Heart right ventricle (tissue), 16 donors: Measurements from ENCODE around the gene ZNF202. TPM values are rescaled to one million over a fixed set of nuclear protein-coding genes. Genes with fewer than 3 reads are reported as not detected.

Experiments
- ATAC-seq, 8 donors: fragments of 200-7000 bp; cut with Tn5 transposase; one replicate each; pipeline ENCODE4 v1.9.1; 2020; ENCODE audit warnings: mild to moderate bottlenecking in 8 of 8, moderate library complexity in 8 of 8, moderate number of reproducible peaks in 1 of 8
- DNase-seq, 2 donors: peaks; one replicate each; pipeline ENCODE4 v3.0.0-alpha.2; 2020
- H3K27ac ChIP-seq, 10 donors: fragments of 200-600 bp; sonication (generic) in 2 of 10; one replicate each; pipeline versions ENCODE4 v1.5.0 to v1.8.0; 2020 to 2022; ENCODE audit warnings: mild to moderate bottlenecking in 3 of 10
- H3K27me3 ChIP-seq, 7 donors: fragments of 200-600 bp; one replicate each; pipeline ENCODE4 v1.8.0; 2021 to 2022; ENCODE audit warnings: mild to moderate bottlenecking in 2 of 7
- H3K36me3 ChIP-seq, 9 donors: fragments of 200-600 bp; sonication (generic) in 1 of 9; one replicate each; pipeline versions ENCODE4 v1.5.0 to v1.8.0; 2020 to 2022; ENCODE audit warnings: mild to moderate bottlenecking in 2 of 9
- H3K4me1 ChIP-seq, 9 donors: fragments of 200-600 bp; sonication (generic) in 1 of 9; one replicate each; pipeline versions ENCODE4 v1.5.0 to v1.8.0; 2020 to 2022; ENCODE audit warnings: mild to moderate bottlenecking in 4 of 9
- H3K4me3 ChIP-seq, 10 donors: fragments of 200-600 bp; sonication (generic) in 2 of 10; one replicate each; pipeline versions ENCODE4 v1.5.0 to v1.8.0; 2020 to 2022; ENCODE audit warnings: mild to moderate bottlenecking in 7 of 10, moderate library complexity in 2 of 10
- H3K9me3 ChIP-seq, 11 donors: fragments of 200-600 bp in 10 of 11; sonication (generic) in 2 of 11; one replicate each; pipeline versions ENCODE4 v1.5.0 to v1.8.0; 2013 to 2022; ENCODE audit warnings: mild to moderate bottlenecking in 2 of 11, control low read depth in 1 of 11, moderate library complexity in 1 of 11
- CTCF ChIP-seq, 9 donors: fragments of 200-600 bp; sonication (generic) in 2 of 9; IDR thresholded peaks; one replicate each; pipeline versions ENCODE4 v1.5.0 to v1.8.0; 2021 to 2022; ENCODE audit warnings: antibody characterized with exemption in 9 of 9, mild to moderate bottlenecking in 5 of 9, moderate library complexity in 1 of 9
- WGBS, 2 donors: extraction: QIAGEN DNeasy Blood & Tissue Kit; methylation state at CpG; one replicate each; pipeline ENCODE4 v1.1.7; 2013; ENCODE audit warnings: inconsistent platforms in 1 of 2; 5-methylcytosine and 5-hydroxymethylcytosine counted together
- intact Hi-C, 10 donors: fragments of 100-400 bp; cut with DNase I; formaldehyde crosslinking; loops; one replicate each; pipeline versions ENCODE4 v1.11.1 to v1.14.2; 2022
- polyA plus RNA-seq, 2 donors: library from polyadenylated mRNA; stranded (reverse); fragments of 200-250 nt; gene quantifications; one replicate each; pipeline ENCODE4 v1.2.3, GENCODE V29; 2013
- total RNA-seq, 10 donors: library from RNA; stranded (reverse); fragmentation: NEBNext Ultra II Directional in 3 of 10; extraction: Animal tissue kit (Norgen Biotek cat#: 25700) in 3 of 10; gene quantifications; one replicate each; pipeline versions ENCODE4 v1.2.1 to v1.2.4, GENCODE V29; 2021 to 2023
- donor health status: Arrhythmogenic right ventricular cardiomyopathy.
- donor health status: ischemic (EF 13 %, LVEDD 7.1; RV severe dilation, severe dysfunction).
- donor health status: healthy with polysubstance abuse.
- donor health status: DM: no; HTN: yes; CAD: no.
- donor health status: DM: no; HTN: no; CAD: no.
- donor health status: ischemic (EF 25% LVEDD 6.9; RV normal size, moderate dysfunction).
- donor health status: ischemic (EF 25% LVEDD 5.7; RV mildly dilated, moderate dysfunction).
- donor health status: healthy.
- donor health status: DM: yes; HTN: yes; CAD: no.
- donor health status: Ischemic cardiomyopathy.
- donor health status: ischemic (EF 35%, LVEDD 5.7; RV mildly dilated, moderate dysfunction).
- donor health status: nonischemic (EF 11% LVEDD 7.7; RV severe dilation, severe dysfunction).
- donor health status: DM: yes; HTN: yes; CAD: no.
- donor health status: PGD.
- donor health status: ischemic (EF 29% LVEDD 5.4; RV normal size, mild dysfunction).
- donor health status: nonischemic (EF 23%, LVEDD 6.1; RV moderate dilation, normal function).

ZNF202 gene
- total and polyA plus RNA-seq, 12 donors, result 3.8 to 6.0 (median 4.2) TPM

GRCh38 chr11:123742031-123742723 lies 717 bp upstream of the ZNF202 start:
- Histone ChIP-seq H3K4me3 (peak overlapping the region; percentile 85 to 98 (median 91)), H3K4me1 (peaks cover 7 to 26% (median 17%) of the 10 kb centered on the region in 9 donors), H3K27ac (peak overlapping the region in 9 of 10 donors; percentile 72 to 92 (median 87)), H3K27me3 (no peaks in the 10 kb centered on the region), H3K9me3 (no peaks in the 10 kb centered on the region), H3K36me3 (peaks cover 0 to 21% (median 0%) of the 10 kb centered on the region in 9 donors)
- 21 to 22% methylated on average over 12 of the region's 12 CpGs for WGBS, 2 donors
- no peak for TF ChIP-seq CTCF (IDR thresholded peaks at IDR 0.05)
- DNase-seq (no peak), ATAC-seq (peak in 4 of 8 donors; percentile 23 to 49 (median 36))
- intact Hi-C loops, result no loop called here

- Histone ChIP-seq H3K4me1 (peaks cover 7 to 26% (median 17%) of the 10 kb centered on the region in 9 donors), H3K36me3 (peaks cover 0 to 35% (median 0%) of the 10 kb centered on the region in 9 donors), H3K27ac (peak overlapping the region; percentile 25 to 92 (median 86)), H3K27me3 (no peaks in the 10 kb centered on the region), H3K9me3 (no peaks in the 10 kb centered on the region), H3K4me3 (peak overlapping the region; percentile 85 to 98 (median 91))
- ATAC-seq (peak in 5 of 8 donors; percentile 2 to 36 (median 4)), DNase-seq (peak in 1 of 2 donors; percentile 5)
- intact Hi-C loops, result no loop called here
- WGBS, 2 donors, result 1% methylated on average over 6 of the region's 6 CpGs
- no peak for TF ChIP-seq CTCF (IDR thresholded peaks at IDR 0.05)
Observed at GRCh38 chr11:123740787-123741158, 687 bp downstream of the ZNF202 start.

GRCh38 chr11:123738374-123738773 lies 3.1 kb downstream of the ZNF202 start:
- TF ChIP-seq CTCF (IDR thresholded peaks at IDR 0.05), result no peak
- DNase-seq (no peak), ATAC-seq (no peak)
- no peak overlapping the region for H3K4me3 ChIP-seq
- WGBS, 2 donors, result 0 to 51% methylated on average over 2 of the region's 2 CpGs
- peaks cover 7 to 26% (median 17%) of the 10 kb centered on the region in 9 donors for H3K4me1 ChIP-seq
- H3K9me3 ChIP-seq, result no peaks in the 10 kb centered on the region
- H3K27ac ChIP-seq, result no peak overlapping the region
- H3K36me3 ChIP-seq, result peaks cover 0 to 55% (median 0%) of the 10 kb centered on the region in 9 donors
- intact Hi-C loops, result no loop called here
- no peaks in the 10 kb centered on the region for H3K27me3 ChIP-seq

- Histone ChIP-seq H3K4me3 (no peak overlapping the region), H3K9me3 (no peaks in the 10 kb centered on the region), H3K27me3 (no peaks in the 10 kb centered on the region), H3K36me3 (peaks cover 0 to 55% (median 0%) of the 10 kb centered on the region in 9 donors), H3K27ac (no peak overlapping the region), H3K4me1 (peaks cover 5 to 18% (median 9%) of the 10 kb centered on the region in 9 donors)
- 84 to 92% methylated on average over 3 of the region's 3 CpGs for WGBS, 2 donors
- TF ChIP-seq CTCF (IDR thresholded peaks at IDR 0.05), result no peak
- DNase-seq (no peak), ATAC-seq (no peak)
- intact Hi-C loops, result no loop called here
Observed at GRCh38 chr11:123736769-123737168, 4.7 kb downstream of the ZNF202 start.
